Endothelial cell of hepatic sinusoid (primary cell): ENCODE results near the gene GNG14.
"Not testable (repeated sequence)": the region's sequence is repeated elsewhere in the genome, so short reads cannot be mapped to it uniquely, and the experiment has no call there.

Experiments used
- in situ Hi-C: cut with HindIII; loops from 2 replicates; pipeline ENCODE4 v1.10.0; 2017; ENCODE audit warnings: low sequenced_read_pairs

The GNG14 gene

DNA sequence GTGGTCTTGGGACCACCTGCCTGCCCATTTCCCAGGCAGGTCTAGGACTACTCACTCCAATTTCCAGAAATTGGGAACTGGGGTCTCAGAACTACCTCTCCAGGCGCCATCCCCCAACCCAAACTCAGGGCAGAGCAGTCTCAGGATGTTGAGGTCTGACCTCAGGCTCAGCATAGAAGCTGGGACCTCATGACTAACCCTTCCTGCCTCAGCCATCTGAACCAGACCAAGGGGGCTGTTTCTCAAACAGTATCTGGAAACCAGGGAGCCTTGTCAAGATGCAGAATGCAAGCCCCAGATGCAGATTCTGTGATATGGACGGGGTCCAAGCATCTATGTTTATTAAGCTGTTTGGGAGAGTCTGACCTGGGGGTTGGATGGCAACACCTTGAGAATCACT, 7.3 kb downstream of the GNG14 start:
- in situ Hi-C loops: no loop called here

- in situ Hi-C loops: no loop called here
These were observed 7.7 kb downstream of the GNG14 start for GRCh38 chr19:12695514-12695913.

- in situ Hi-C loops: no loop called here
These were observed 8.2 kb downstream of the GNG14 start for GRCh38 chr19:12695997-12696365.

GRCh38 chr19:12696366-12697335, 8.9 kb downstream of the GNG14 start, which contains the start of gene FBXW9:
Gene FBXW9 (minus strand): TSS chr19:12696631. CDS start chr19:12696581, 50 bp downstream.
- in situ Hi-C loops: no loop called here

- in situ Hi-C loops: not testable (repeated sequence)
These were observed 9.6 kb downstream of the GNG14 start for GRCh38 chr19:12697425-12697824.

DNA sequence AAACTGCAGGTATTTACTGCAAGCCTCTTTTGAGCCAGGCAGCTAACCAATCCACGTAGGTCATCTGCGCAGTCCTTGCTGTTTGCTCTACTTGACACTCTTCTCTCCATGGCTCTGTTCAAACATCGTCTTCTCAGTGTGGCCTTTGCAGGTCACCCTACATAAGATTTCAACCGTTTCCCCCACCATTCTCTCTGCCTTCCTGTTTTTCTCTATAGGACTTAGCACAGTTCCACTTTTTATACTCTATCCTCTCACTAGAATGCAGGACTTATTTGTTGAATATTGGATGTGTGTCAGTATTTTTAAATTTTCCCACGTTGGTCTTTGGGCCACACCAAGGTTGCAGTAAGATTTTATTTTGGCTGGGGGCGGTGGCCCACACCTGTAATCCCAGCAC, 10.3 kb downstream of the GNG14 start:
- in situ Hi-C loops: no loop called here

DNA sequence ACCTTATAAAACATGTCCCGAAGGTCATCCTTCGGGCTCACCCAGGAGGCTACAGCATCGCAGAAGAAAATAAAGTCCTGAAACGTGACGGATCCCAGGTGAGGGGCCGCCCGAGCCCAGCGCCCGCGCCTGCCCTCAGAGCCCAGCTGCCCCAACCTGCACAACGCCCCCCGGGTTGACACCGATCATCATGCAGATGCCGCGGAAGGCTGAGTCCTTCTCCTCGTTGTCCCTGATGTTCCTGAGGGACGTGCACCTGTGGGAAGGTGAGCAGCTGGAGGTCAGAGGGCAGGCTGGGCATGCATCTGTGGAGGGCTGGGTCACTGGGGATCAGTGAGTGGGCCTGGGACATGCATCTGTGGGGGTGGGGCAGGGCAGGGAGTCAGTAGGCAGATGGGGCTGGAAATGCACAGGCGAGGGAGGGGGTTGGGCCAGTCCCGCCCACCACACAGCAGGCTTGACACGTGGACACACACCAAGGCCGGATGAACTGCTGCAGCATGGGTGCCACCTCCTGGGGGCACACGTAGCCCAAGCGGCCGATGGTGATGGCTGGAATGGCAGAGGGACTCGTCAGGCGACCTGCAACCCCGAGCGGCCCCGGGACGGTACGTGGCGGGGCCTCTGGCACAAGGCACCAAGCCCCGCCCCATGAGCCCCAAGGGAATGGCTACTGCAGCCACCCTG, 13.9 kb downstream of the GNG14 start:
- in situ Hi-C loops: loop anchor here (5.0 to 10.0 kb wide), 2 partner anchors 51 to 103 kb away; partner anchors contain the start of genes BEST2, PRDX2, RNASEH2A and THSD8

GRCh38 chr19:12703046-12703445, 15.2 kb downstream of the GNG14 start:
- in situ Hi-C loops: loop anchor here (5.0 to 10.0 kb wide), 2 partner anchors 49 to 102 kb away; partner anchors contain the start of genes BEST2, PRDX2, RNASEH2A and THSD8

GRCh38 chr19:12705169-12705568, 17.4 kb downstream of the GNG14 start:
- in situ Hi-C loops: loop anchor here (10.0 kb wide), 1 partner anchor 100 kb away; the partner anchor contains the start of genes PRDX2, RNASEH2A and THSD8

DNA sequence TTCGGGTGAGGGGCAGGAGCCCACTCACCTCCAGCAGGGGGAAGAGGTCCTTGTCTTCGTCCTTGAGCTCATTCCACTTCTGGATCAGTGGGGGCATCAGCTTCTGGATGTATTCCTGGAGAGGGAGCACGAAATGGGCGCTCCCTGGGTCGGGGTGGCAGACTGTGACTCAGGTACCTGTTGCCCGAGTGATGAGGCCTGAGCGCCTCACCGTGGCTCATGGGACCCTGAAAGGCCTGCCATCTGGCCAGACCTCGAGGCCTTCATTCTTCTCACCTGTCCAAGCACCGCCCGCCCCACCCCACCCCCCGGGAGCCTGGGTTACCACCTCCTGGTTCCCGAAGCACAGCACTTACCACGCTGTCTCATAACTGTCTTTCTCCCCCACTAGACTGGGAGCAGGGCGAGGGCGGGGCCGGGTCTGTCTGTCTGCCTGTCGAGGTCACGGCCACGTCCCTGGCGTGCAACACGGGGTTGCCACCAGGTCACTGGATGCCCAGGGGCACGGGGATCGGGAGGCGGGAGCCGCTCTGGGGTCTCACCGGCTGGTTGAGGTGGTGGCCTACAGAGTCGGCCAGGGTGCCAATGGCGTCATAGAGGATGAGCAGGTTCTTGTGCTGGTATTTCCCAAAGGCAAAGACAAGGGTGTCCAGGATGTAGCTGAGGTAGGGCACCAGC, 18.0 kb downstream of the GNG14 start:
- in situ Hi-C loops: loop anchor here (10.0 kb wide), 1 partner anchor 99 kb away; the partner anchor contains the start of genes PRDX2, RNASEH2A and THSD8

GRCh38 chr19:12706332-12706718, 18.5 kb downstream of the GNG14 start:
- in situ Hi-C loops: loop anchor here (10.0 kb wide), 1 partner anchor 98 kb away; the partner anchor contains the start of genes PRDX2, RNASEH2A and THSD8

- in situ Hi-C loops: loop anchor here (10.0 kb wide), 1 partner anchor 96 kb away; the partner anchor contains the start of genes PRDX2, RNASEH2A and THSD8
These were observed 20.8 kb downstream of the GNG14 start for GRCh38 chr19:12708641-12709040.

DNA sequence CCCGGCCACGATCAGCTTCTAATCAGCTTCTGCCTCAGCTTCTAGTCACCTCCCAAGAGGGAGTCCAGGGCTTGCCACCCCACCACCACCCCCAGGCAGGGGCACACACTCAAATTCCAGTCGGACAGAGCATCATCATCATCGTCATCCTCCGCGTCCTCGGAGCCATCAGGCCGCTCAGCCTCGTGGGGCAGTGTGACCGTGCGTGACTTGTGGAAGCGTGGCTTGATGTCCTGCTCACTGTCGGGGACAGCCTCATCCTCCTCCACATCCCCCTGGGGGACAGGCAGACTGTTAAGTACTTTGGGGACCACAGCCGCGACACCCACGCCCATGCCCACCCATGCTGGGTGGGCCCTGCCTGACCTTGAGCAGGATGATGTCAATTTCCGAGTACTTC, 23.4 kb downstream of the GNG14 start:
- in situ Hi-C loops: no loop called here

GRCh38 chr19:12712077-12712476, 24.3 kb downstream of the GNG14 start:
- in situ Hi-C loops: not testable (repeated sequence)

DNA sequence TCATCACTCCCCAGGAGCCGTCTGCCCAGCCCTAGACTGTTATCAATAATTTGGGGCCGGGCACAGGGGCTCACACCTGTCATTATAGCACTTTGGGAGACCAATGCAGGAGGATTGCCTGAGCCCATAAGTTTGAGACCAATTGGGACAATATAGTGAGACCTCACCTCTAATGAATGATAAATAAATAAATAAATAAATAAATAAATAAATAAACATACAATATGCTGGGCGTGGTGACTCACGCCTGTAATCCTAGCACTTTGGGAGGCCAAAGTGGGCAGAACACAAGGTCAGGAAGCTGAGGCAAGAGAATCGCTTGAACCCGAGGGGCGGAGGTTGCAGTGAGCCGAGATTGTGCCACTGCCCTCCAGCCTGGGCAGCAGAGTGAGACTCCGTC, 25.5 kb downstream of the GNG14 start:
- in situ Hi-C loops: not testable (repeated sequence)

- in situ Hi-C loops: no loop called here
These were observed 27.3 kb downstream of the GNG14 start for GRCh38 chr19:12715102-12715501.

- in situ Hi-C loops: no loop called here
These were observed 28.1 kb downstream of the GNG14 start for GRCh38 chr19:12715929-12716328.

GRCh38 chr19:12720296-12720695, 32.5 kb downstream of the GNG14 start:
- in situ Hi-C loops: no loop called here

DNA sequence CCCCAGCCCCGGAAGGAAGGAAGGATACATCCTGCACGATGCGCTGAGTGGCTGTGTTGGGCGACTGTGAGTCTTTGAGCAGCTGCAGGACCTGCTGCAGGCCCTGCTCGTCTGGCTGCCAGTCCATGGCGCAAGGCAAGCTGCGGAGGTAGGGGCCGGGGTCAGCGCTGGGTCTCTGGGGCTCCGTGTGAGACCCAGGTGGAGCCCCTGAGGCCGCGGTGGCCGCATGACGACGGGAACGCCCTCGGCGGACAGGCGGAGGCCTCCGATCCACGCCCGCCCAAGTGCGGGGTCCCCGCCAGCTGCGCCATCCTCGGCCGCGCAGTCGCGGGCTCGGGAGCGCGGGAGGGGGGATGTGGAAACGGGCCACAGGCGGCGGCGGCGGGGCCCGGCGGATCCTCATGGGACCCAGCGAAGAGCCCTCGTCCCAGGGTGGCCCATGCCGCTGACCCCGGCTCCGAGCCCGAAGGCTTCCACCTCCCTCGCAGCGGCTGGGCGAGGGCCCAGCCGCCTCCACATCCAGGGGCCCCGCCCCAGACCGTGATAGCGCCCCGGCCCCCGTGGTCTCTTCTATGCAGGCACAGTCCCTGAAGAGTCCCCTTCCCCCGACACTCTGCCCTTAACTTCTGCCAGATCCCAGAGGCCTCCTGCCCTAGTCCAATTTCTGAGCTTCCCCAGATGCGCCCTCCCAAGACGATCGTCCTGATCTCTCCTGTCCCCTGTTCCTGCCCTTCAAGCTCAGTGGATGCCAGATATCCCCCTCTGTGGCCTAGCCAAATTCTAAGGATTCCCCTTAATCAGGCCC, 33.3 kb downstream of the GNG14 start:
- in situ Hi-C loops: no loop called here
